ENCODE measurements around the gene TAS1R1.

TAS1R1 gene

GRCh38 chr1:6554907-6555778, at the start of gene TAS1R1:
TAS1R1 (plus strand) TSS chr1:6555307; CDS start chr1:6555374, 67 bp downstream.
- no peak for DNase-seq

GRCh38 chr1:6505367-6506209, 49.5 kb upstream of the TAS1R1 start:
- no peak for DNase-seq

- DNase-seq = no peak
Observed at GRCh38 chr1:6506210-6507036, 48.7 kb upstream of the TAS1R1 start.

- no peak for DNase-seq
Observed at GRCh38 chr1:6507037-6507428, 48.1 kb upstream of the TAS1R1 start.

- DNase-seq = no peak
Observed at GRCh38 chr1:6507461-6507911, 47.6 kb upstream of the TAS1R1 start.

GRCh38 chr1:6508154-6508815, 46.8 kb upstream of the TAS1R1 start:
- no peak for DNase-seq

GRCh38 chr1:6508816-6509189, 46.3 kb upstream of the TAS1R1 start:
- DNase-seq = no peak

- no peak for DNase-seq
Observed at GRCh38 chr1:6509220-6509918, 45.7 kb upstream of the TAS1R1 start.

GRCh38 chr1:6509919-6510291, 45.2 kb upstream of the TAS1R1 start:
- DNase-seq = no peak

- DNase-seq = no peak
Observed at GRCh38 chr1:6510493-6510892, 44.6 kb upstream of the TAS1R1 start.

GRCh38 chr1:6511056-6511455, 44.1 kb upstream of the TAS1R1 start:
- no peak for DNase-seq

GRCh38 chr1:6511561-6512244, 43.4 kb upstream of the TAS1R1 start:
- no peak for DNase-seq

GRCh38 chr1:6512245-6512907, 42.7 kb upstream of the TAS1R1 start:
- DNase-seq = no peak

- DNase-seq = no peak
Observed at GRCh38 chr1:6512908-6513280, 42.2 kb upstream of the TAS1R1 start.

GRCh38 chr1:6513320-6513801, 41.7 kb upstream of the TAS1R1 start:
- DNase-seq = no peak

- peak; percentile 17 for DNase-seq
Observed at GRCh38 chr1:6515771-6516170, 39.3 kb upstream of the TAS1R1 start.

GRCh38 chr1:6517435-6517851, 37.7 kb upstream of the TAS1R1 start:
- peak; percentile 71 for DNase-seq

GRCh38 chr1:6519491-6519934, 35.6 kb upstream of the TAS1R1 start:
- no peak for DNase-seq

GRCh38 chr1:6519935-6520671, 35.0 kb upstream of the TAS1R1 start:
- DNase-seq = peak; percentile 88

- DNase-seq = peak; percentile 88
Observed at GRCh38 chr1:6521536-6521935, 33.6 kb upstream of the TAS1R1 start.

All from NCI-H226 (cell line).